HUES6 (cell line): Measurements from ENCODE around the gene LTBP4.

ENCODE experiments used
- H3K27ac ChIP-seq: 2 replicates; pipeline ENCODE4 v1.7.0; 2013; ENCODE audit warnings: low read depth, mild to moderate bottlenecking, low read length, inconsistent platforms
- H3K27me3 ChIP-seq: 2 replicates; pipeline ENCODE4 v1.6.1; 2013; ENCODE audit warnings: low read length; ENCODE audit not compliant: control insufficient read depth, insufficient read depth
- H3K36me3 ChIP-seq: 2 replicates; pipeline ENCODE4 v1.6.1; 2013; ENCODE audit warnings: low read length; ENCODE audit not compliant: control insufficient read depth, insufficient read depth
- H3K4me1 ChIP-seq: 2 replicates; pipeline ENCODE4 v1.6.1; 2013; ENCODE audit warnings: low read length; ENCODE audit not compliant: control insufficient read depth, insufficient read depth
- H3K4me3 ChIP-seq: 2 replicates; pipeline ENCODE4 v1.5.1; 2013; ENCODE audit warnings: low read depth, low read length
- H3K9ac ChIP-seq: one replicate; pipeline ENCODE4 v1.6.1; 2013; ENCODE audit warnings: mild to moderate bottlenecking, low read length
- H3K9me3 ChIP-seq: 2 replicates; pipeline ENCODE4 v1.6.1; 2013; ENCODE audit warnings: low read depth, low read length; ENCODE audit not compliant: control insufficient read depth, insufficient read depth

LTBP4 gene

GRCh38 chr19:40658031-40658430 is 56.9 kb downstream of the LTBP4 start:
- H3K9ac ChIP-seq = no peak overlapping the region
- no peaks in the 10 kb centered on the region for H3K27me3 ChIP-seq
- no peak overlapping the region for H3K27ac ChIP-seq
- H3K9me3 ChIP-seq = no peaks in the 10 kb centered on the region
- H3K36me3 ChIP-seq = no peaks in the 10 kb centered on the region
- H3K4me1 ChIP-seq = no peaks in the 10 kb centered on the region
- H3K4me3 ChIP-seq = no peak overlapping the region

DNA sequence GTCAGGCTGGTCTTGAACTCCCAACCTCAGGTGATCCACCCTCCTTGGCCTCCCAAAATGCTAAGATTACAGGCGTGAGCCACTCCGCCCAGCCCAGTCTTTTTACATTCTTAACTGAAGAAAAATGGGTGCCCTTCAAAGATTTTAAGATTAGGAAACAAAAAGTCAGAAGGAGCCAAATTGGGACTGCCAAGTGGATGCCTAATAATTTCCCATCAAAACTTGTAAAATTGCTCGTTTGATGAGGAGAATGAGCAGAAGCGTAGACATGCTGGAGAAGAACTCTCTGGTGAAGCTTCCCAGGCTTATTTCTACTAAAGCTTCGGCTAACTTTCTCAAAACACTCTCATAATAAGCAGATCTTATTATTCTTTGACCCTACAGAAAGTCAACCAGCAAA is 57.9 kb downstream of the LTBP4 start:
- Histone ChIP-seq H3K27me3 (no peaks in the 10 kb centered on the region), H3K4me1 (peaks cover 5% of the 10 kb centered on the region; the same call in 1 of the 2 replicates), H3K9ac (no peak overlapping the region), H3K36me3 (no peaks in the 10 kb centered on the region), H3K27ac (no peak overlapping the region), H3K4me3 (no peak overlapping the region), H3K9me3 (no peaks in the 10 kb centered on the region)

DNA sequence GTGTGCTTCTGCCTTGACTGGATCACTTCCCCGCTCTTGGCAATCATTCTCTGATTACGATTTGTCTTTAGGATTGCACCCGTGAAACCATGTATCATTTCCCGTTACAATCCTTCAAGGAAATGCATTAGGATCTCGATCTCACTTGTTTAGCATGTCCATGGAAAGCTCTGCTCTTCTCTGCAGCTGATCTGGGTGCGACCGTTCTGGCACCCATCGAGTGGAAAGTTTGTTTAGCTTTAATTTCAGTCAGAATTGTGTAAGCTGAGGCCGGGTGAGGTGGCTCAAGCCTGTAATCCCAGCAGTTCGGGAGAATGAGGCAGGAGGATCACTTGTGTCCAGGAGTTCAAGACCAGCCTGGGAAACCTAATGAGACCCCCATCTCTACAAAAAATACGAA is 58.4 kb downstream of the LTBP4 start:
- Histone ChIP-seq H3K4me3 (no peak overlapping the region), H3K36me3 (no peaks in the 10 kb centered on the region), H3K9ac (no peak overlapping the region), H3K27me3 (no peaks in the 10 kb centered on the region), H3K27ac (no peak overlapping the region), H3K4me1 (peaks cover 5% of the 10 kb centered on the region; the same call in 1 of the 2 replicates), H3K9me3 (no peaks in the 10 kb centered on the region)

GRCh38 chr19:40661616-40662015 is 60.4 kb downstream of the LTBP4 start:
- H3K27me3 ChIP-seq = no peaks in the 10 kb centered on the region
- H3K4me3 ChIP-seq = no peak overlapping the region
- H3K27ac ChIP-seq = no peak overlapping the region
- H3K36me3 ChIP-seq = no peaks in the 10 kb centered on the region
- H3K9me3 ChIP-seq = no peaks in the 10 kb centered on the region
- no peak overlapping the region for H3K9ac ChIP-seq
- peaks cover 5% of the 10 kb centered on the region; the same call in 1 of the 2 replicates for H3K4me1 ChIP-seq

GRCh38 chr19:40662925-40663694 is 61.9 kb downstream of the LTBP4 start:
- Histone ChIP-seq H3K9ac (peak overlapping the region; percentile 61), H3K4me3 (peak overlapping the region; percentile 73), H3K27me3 (no peaks in the 10 kb centered on the region), H3K27ac (no peak overlapping the region), H3K9me3 (no peaks in the 10 kb centered on the region), H3K4me1 (peaks cover 5% of the 10 kb centered on the region; the same call in 1 of the 2 replicates), H3K36me3 (peaks cover 14% of the 10 kb centered on the region)

- Histone ChIP-seq H3K9ac (peak overlapping the region; percentile 50), H3K27ac (no peak overlapping the region), H3K36me3 (peaks cover 22% of the 10 kb centered on the region), H3K27me3 (no peaks in the 10 kb centered on the region), H3K4me1 (peaks cover 5% of the 10 kb centered on the region; the same call in 1 of the 2 replicates), H3K9me3 (no peaks in the 10 kb centered on the region), H3K4me3 (peak overlapping the region; percentile 73)
These were observed 62.8 kb downstream of the LTBP4 start for GRCh38 chr19:40663695-40664692.

DNA sequence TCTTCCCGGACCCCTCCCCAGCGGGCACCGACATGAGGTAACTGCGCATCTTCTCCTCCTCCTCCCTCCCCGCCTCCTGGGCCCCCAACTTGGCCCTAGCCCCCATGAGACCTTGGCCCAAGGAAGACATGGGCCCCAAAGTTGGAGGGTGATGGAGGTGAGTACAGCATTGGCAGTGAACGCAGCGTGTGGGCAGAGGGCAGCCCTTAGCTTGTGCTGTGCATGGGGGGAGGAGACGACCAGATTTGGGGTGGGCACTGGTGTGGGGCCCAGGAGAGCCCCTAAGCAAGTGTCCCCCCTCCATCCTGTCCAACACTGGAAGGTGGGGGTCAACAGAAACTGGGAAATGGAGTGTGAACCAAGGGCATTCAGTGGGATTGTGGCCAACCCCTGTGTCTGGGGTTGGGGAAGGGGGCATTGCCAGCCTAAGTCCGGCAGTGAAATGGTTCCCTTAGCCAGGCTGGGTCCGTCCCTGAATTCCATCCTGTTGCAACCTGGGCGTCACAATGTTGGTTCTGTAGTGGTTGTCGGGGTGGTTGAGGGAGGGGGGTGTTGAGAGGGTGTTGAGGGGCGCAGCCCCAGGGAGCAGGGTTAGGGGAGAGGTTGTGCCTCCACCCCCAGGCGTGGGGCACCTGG is 65.8 kb downstream of the LTBP4 start:
- peaks cover 50% of the 10 kb centered on the region for H3K36me3 ChIP-seq
- no peaks in the 10 kb centered on the region for H3K27me3 ChIP-seq
- H3K9me3 ChIP-seq = no peaks in the 10 kb centered on the region
- peaks cover 5% of the 10 kb centered on the region; the same call in 1 of the 2 replicates for H3K4me1 ChIP-seq
- H3K9ac ChIP-seq = no peak overlapping the region
- H3K27ac ChIP-seq = no peak overlapping the region
- H3K4me3 ChIP-seq = no peak overlapping the region

- no peaks in the 10 kb centered on the region for H3K9me3 ChIP-seq
- H3K4me1 ChIP-seq = peaks cover 5% of the 10 kb centered on the region; the same call in 1 of the 2 replicates
- H3K27ac ChIP-seq = no peak overlapping the region
- H3K9ac ChIP-seq = no peak overlapping the region
- H3K4me3 ChIP-seq = no peak overlapping the region
- H3K27me3 ChIP-seq = no peaks in the 10 kb centered on the region
- H3K36me3 ChIP-seq = peaks cover 57% of the 10 kb centered on the region
These were observed 66.4 kb downstream of the LTBP4 start for GRCh38 chr19:40667602-40668001.

GRCh38 chr19:40668991-40669614 is 67.9 kb downstream of the LTBP4 start:
- Histone ChIP-seq H3K36me3 (peaks cover 72% of the 10 kb centered on the region), H3K27ac (no peak overlapping the region)

GRCh38 chr19:40671404-40671803 is 70.2 kb downstream of the LTBP4 start:
- no peak overlapping the region for H3K4me3 ChIP-seq
- no peaks in the 10 kb centered on the region for H3K9me3 ChIP-seq
- no peak overlapping the region for H3K9ac ChIP-seq
- peaks cover 88% of the 10 kb centered on the region for H3K36me3 ChIP-seq
- H3K4me1 ChIP-seq = no peaks in the 10 kb centered on the region
- no peak overlapping the region for H3K27ac ChIP-seq
- no peaks in the 10 kb centered on the region for H3K27me3 ChIP-seq

More at GRCh38 chr19:40668991-40669614, 67.9 kb downstream of the LTBP4 start:
- H3K4me1 ChIP-seq = no peaks in the 10 kb centered on the region
- H3K9ac ChIP-seq = no peak overlapping the region
- no peak overlapping the region for H3K4me3 ChIP-seq
- no peaks in the 10 kb centered on the region for H3K27me3 ChIP-seq
- H3K9me3 ChIP-seq = no peaks in the 10 kb centered on the region
